ENCODE results near the gene IL31RA.

The IL31RA gene

GRCh38 chr5:55899344-55899743 is 48.2 kb downstream of the IL31RA start:
- peaks cover 0 to 9% (median 3%) of the 10 kb centered on the region in 5 experiments for H3K27me3 ChIP-seq (replicated peaks in 2 of 5; ENCODE audit: control insufficient read depth in 4 of 5, insufficient read depth in 5 of 5, low read length in 4 of 5)
- POLR2A ChIA-PET: no interaction called here
- H3K4me1 ChIP-seq (ENCODE audit: control extremely low read depth in 1 of 4, control insufficient read depth in 4 of 4, insufficient read depth in 4 of 4, low read length in 3 of 4): peaks cover 0 to 12% (median 11%) of the 10 kb centered on the region in 4 experiments
- 95% methylated on average over 5 of the region's 6 CpGs for WGBS (ENCODE audit: insufficient coverage)
- H3K36me3 ChIP-seq (ENCODE audit: control insufficient read depth in 4 of 4, insufficient read depth in 4 of 4, low read length in 3 of 4): no peaks in the 10 kb centered on the region
- no peaks in the 10 kb centered on the region for H3K9me3 ChIP-seq (ENCODE audit: control extremely low read depth in 1 of 5, control insufficient read depth in 4 of 5, insufficient read depth in 2 of 5, low read depth in 1 of 5, low read length in 4 of 5)
- H3K4me3 ChIP-seq (ENCODE audit: control insufficient read depth in 1 of 7, extremely low read depth in 1 of 7, insufficient read depth in 4 of 7, low read depth in 2 of 7, low read length in 6 of 7): no peak overlapping the region
- CTCF ChIA-PET: no interaction called here
- DNase-seq: no peak
- no peak overlapping the region for H3K27ac ChIP-seq (ENCODE audit: insufficient read depth in 1 of 2, low read depth in 1 of 2, low read length in 2 of 2, poor library complexity in 1 of 2, severe bottlenecking in 2 of 2)

DNA sequence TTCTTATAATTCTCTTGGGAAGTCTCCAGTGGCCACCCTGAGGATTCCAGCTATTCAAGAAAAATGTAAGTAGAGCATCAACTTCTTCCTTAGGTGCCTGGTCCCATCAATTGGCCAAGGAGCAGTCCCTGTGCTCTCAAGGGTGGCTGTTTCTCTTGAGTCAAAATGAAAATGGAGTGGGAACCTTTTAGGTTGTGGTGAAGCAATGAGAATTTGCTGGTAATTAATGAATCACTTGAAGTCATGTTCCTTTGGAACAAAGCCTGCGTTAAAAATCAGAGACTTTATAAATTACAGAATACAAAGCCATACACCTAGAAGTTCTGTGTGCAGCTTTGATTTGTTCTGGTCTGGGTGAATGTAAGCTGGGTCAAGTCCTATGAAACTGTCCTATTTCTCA is 48.9 kb downstream of the IL31RA start:
- H3K36me3 ChIP-seq (ENCODE audit: control insufficient read depth in 4 of 4, insufficient read depth in 4 of 4, low read length in 3 of 4): no peaks in the 10 kb centered on the region
- no CpG with 5 or more reads among the region's 1 CpG for WGBS (ENCODE audit: insufficient coverage)
- DNase-seq: no peak
- H3K27me3 ChIP-seq (replicated peaks in 2 of 5; ENCODE audit: control insufficient read depth in 4 of 5, insufficient read depth in 5 of 5, low read length in 4 of 5): peaks cover 0 to 9% (median 4%) of the 10 kb centered on the region in 5 experiments
- H3K4me1 ChIP-seq (ENCODE audit: control extremely low read depth in 1 of 4, control insufficient read depth in 4 of 4, insufficient read depth in 4 of 4, low read length in 3 of 4): peaks cover 0 to 12% (median 11%) of the 10 kb centered on the region in 4 experiments
- no peak overlapping the region for H3K27ac ChIP-seq (ENCODE audit: insufficient read depth in 1 of 2, low read depth in 1 of 2, low read length in 2 of 2, poor library complexity in 1 of 2, severe bottlenecking in 2 of 2)
- no peaks in the 10 kb centered on the region for H3K9me3 ChIP-seq (ENCODE audit: control extremely low read depth in 1 of 5, control insufficient read depth in 4 of 5, insufficient read depth in 2 of 5, low read depth in 1 of 5, low read length in 4 of 5)
- no peak overlapping the region for H3K4me3 ChIP-seq (ENCODE audit: control insufficient read depth in 1 of 7, extremely low read depth in 1 of 7, insufficient read depth in 4 of 7, low read depth in 2 of 7, low read length in 6 of 7)
- POLR2A ChIA-PET: no interaction called here
- CTCF ChIA-PET: no interaction called here

- POLR2A ChIA-PET: no interaction called here
- CTCF ChIA-PET: no interaction called here
- Histone ChIP-seq H3K36me3 (ENCODE audit: control insufficient read depth in 4 of 4, insufficient read depth in 4 of 4, low read length in 3 of 4) (no peaks in the 10 kb centered on the region), H3K27ac (ENCODE audit: insufficient read depth in 1 of 2, low read depth in 1 of 2, low read length in 2 of 2, poor library complexity in 1 of 2, severe bottlenecking in 2 of 2) (no peak overlapping the region), H3K9me3 (ENCODE audit: control extremely low read depth in 1 of 5, control insufficient read depth in 4 of 5, insufficient read depth in 2 of 5, low read depth in 1 of 5, low read length in 4 of 5) (no peaks in the 10 kb centered on the region), H3K4me3 (ENCODE audit: control insufficient read depth in 1 of 7, extremely low read depth in 1 of 7, insufficient read depth in 4 of 7, low read depth in 2 of 7, low read length in 6 of 7) (no peak overlapping the region), H3K4me1 (ENCODE audit: control extremely low read depth in 1 of 4, control insufficient read depth in 4 of 4, insufficient read depth in 4 of 4, low read length in 3 of 4) (peaks cover 0 to 12% (median 11%) of the 10 kb centered on the region in 4 experiments), H3K27me3 (replicated peaks in 2 of 5; ENCODE audit: control insufficient read depth in 4 of 5, insufficient read depth in 5 of 5, low read length in 4 of 5) (peaks cover 0 to 9% (median 4%) of the 10 kb centered on the region in 5 experiments)
- no peak for DNase-seq
Measured at GRCh38 chr5:55900776-55901175, 49.6 kb downstream of the IL31RA start.

- WGBS (ENCODE audit: insufficient coverage): 73% methylated on average over 3 of the region's 5 CpGs
- Histone ChIP-seq H3K27ac (ENCODE audit: insufficient read depth in 1 of 2, low read depth in 1 of 2, low read length in 2 of 2, poor library complexity in 1 of 2, severe bottlenecking in 2 of 2) (no peak overlapping the region), H3K4me1 (ENCODE audit: control extremely low read depth in 1 of 4, control insufficient read depth in 4 of 4, insufficient read depth in 4 of 4, low read length in 3 of 4) (peaks cover 0 to 12% (median 11%) of the 10 kb centered on the region in 4 experiments), H3K27me3 (replicated peaks in 2 of 5; ENCODE audit: control insufficient read depth in 4 of 5, insufficient read depth in 5 of 5, low read length in 4 of 5) (peaks cover 0 to 9% (median 4%) of the 10 kb centered on the region in 5 experiments), H3K36me3 (ENCODE audit: control insufficient read depth in 4 of 4, insufficient read depth in 4 of 4, low read length in 3 of 4) (no peaks in the 10 kb centered on the region), H3K9me3 (ENCODE audit: control extremely low read depth in 1 of 5, control insufficient read depth in 4 of 5, insufficient read depth in 2 of 5, low read depth in 1 of 5, low read length in 4 of 5) (no peaks in the 10 kb centered on the region), H3K4me3 (ENCODE audit: control insufficient read depth in 1 of 7, extremely low read depth in 1 of 7, insufficient read depth in 4 of 7, low read depth in 2 of 7, low read length in 6 of 7) (peak overlapping the region in 1 of 7 experiments; percentile 15)
- ChIA-PET POLR2A (no interaction called here), CTCF (interaction anchor here (0.9 kb wide), 1 partner anchor 298 kb away, joined by 3 read pairs; no protein-coding TSS in a partner anchor)
- no peak for DNase-seq
Measured at GRCh38 chr5:55902696-55903095, 51.5 kb downstream of the IL31RA start.

GRCh38 chr5:55903121-55903701 is 52.1 kb downstream of the IL31RA start:
- H3K27me3 ChIP-seq (replicated peaks in 2 of 5; ENCODE audit: control insufficient read depth in 4 of 5, insufficient read depth in 5 of 5, low read length in 4 of 5): peaks cover 0 to 9% (median 4%) of the 10 kb centered on the region in 5 experiments
- ChIA-PET CTCF (interaction anchor here (0.9 kb wide), 1 partner anchor 297 kb away, joined by 3 read pairs; no protein-coding TSS in a partner anchor), POLR2A (no interaction called here)
- peak; percentile 77 to 94 (median 94) for DNase-seq
- peak overlapping the region in 1 of 7 experiments; percentile 15 for H3K4me3 ChIP-seq (ENCODE audit: control insufficient read depth in 1 of 7, extremely low read depth in 1 of 7, insufficient read depth in 4 of 7, low read depth in 2 of 7, low read length in 6 of 7)
- no peak overlapping the region for H3K27ac ChIP-seq (ENCODE audit: insufficient read depth in 1 of 2, low read depth in 1 of 2, low read length in 2 of 2, poor library complexity in 1 of 2, severe bottlenecking in 2 of 2)
- no peaks in the 10 kb centered on the region for H3K36me3 ChIP-seq (ENCODE audit: control insufficient read depth in 4 of 4, insufficient read depth in 4 of 4, low read length in 3 of 4)
- 64% methylated on average over 12 of the region's 19 CpGs for WGBS (ENCODE audit: insufficient coverage)
- peaks cover 0 to 12% (median 11%) of the 10 kb centered on the region in 4 experiments for H3K4me1 ChIP-seq (ENCODE audit: control extremely low read depth in 1 of 4, control insufficient read depth in 4 of 4, insufficient read depth in 4 of 4, low read length in 3 of 4)
- H3K9me3 ChIP-seq (ENCODE audit: control extremely low read depth in 1 of 5, control insufficient read depth in 4 of 5, insufficient read depth in 2 of 5, low read depth in 1 of 5, low read length in 4 of 5): no peaks in the 10 kb centered on the region

GRCh38 chr5:55904152-55904551 is 53.0 kb downstream of the IL31RA start:
- no peak for DNase-seq
- Histone ChIP-seq H3K27ac (ENCODE audit: insufficient read depth in 1 of 2, low read depth in 1 of 2, low read length in 2 of 2, poor library complexity in 1 of 2, severe bottlenecking in 2 of 2) (no peak overlapping the region), H3K9me3 (ENCODE audit: control extremely low read depth in 1 of 5, control insufficient read depth in 4 of 5, insufficient read depth in 2 of 5, low read depth in 1 of 5, low read length in 4 of 5) (no peaks in the 10 kb centered on the region), H3K4me3 (ENCODE audit: control insufficient read depth in 1 of 7, extremely low read depth in 1 of 7, insufficient read depth in 4 of 7, low read depth in 2 of 7, low read length in 6 of 7) (no peak overlapping the region), H3K4me1 (ENCODE audit: control extremely low read depth in 1 of 4, control insufficient read depth in 4 of 4, insufficient read depth in 4 of 4, low read length in 3 of 4) (peaks cover 0 to 12% (median 11%) of the 10 kb centered on the region in 4 experiments), H3K36me3 (ENCODE audit: control insufficient read depth in 4 of 4, insufficient read depth in 4 of 4, low read length in 3 of 4) (no peaks in the 10 kb centered on the region), H3K27me3 (replicated peaks in 2 of 5; ENCODE audit: control insufficient read depth in 4 of 5, insufficient read depth in 5 of 5, low read length in 4 of 5) (peaks cover 0 to 9% (median 4%) of the 10 kb centered on the region in 5 experiments)
- CTCF ChIA-PET: no interaction called here
- 95% methylated on average over 3 of the region's 3 CpGs for WGBS (ENCODE audit: insufficient coverage)
- POLR2A ChIA-PET: no interaction called here

DNA sequence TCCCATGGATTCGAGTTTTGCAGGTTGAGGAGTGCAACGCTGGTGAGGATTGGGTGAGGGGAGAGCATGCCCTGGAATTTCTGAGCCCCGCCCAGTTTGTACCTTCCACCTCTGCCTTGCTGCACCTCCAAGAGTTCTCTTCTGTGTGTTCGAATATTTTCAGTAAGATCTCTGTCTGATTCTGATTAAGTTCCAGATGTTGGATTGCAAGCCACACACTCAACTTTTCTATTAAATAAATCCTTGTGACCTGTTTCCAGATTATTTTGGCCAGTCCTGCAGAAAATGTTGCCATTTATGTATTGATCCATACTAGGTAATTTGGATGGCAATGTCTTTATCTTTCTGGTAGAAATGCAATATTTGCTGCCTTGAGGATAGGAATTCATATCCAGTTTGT is 54.1 kb downstream of the IL31RA start:
- POLR2A ChIA-PET: no interaction called here

More for the DNA sequence above, 54.1 kb downstream of the IL31RA start:
- H3K4me3 ChIP-seq (ENCODE audit: control insufficient read depth in 1 of 7, extremely low read depth in 1 of 7, insufficient read depth in 4 of 7, low read depth in 2 of 7, low read length in 6 of 7): no peak overlapping the region
- no peaks in the 10 kb centered on the region for H3K36me3 ChIP-seq (ENCODE audit: control insufficient read depth in 4 of 4, insufficient read depth in 4 of 4, low read length in 3 of 4)
- no peaks in the 10 kb centered on the region for H3K9me3 ChIP-seq (ENCODE audit: control extremely low read depth in 1 of 5, control insufficient read depth in 4 of 5, insufficient read depth in 2 of 5, low read depth in 1 of 5, low read length in 4 of 5)
- CTCF ChIA-PET: no interaction called here
- 88% methylated on average over 4 of the region's 4 CpGs for WGBS (ENCODE audit: insufficient coverage)
- H3K27ac ChIP-seq (ENCODE audit: insufficient read depth in 1 of 2, low read depth in 1 of 2, low read length in 2 of 2, poor library complexity in 1 of 2, severe bottlenecking in 2 of 2): no peak overlapping the region
- H3K4me1 ChIP-seq (ENCODE audit: control extremely low read depth in 1 of 4, control insufficient read depth in 4 of 4, insufficient read depth in 4 of 4, low read length in 3 of 4): peaks cover 0 to 12% (median 11%) of the 10 kb centered on the region in 4 experiments
- peaks cover 0 to 4% (median 3%) of the 10 kb centered on the region in 5 experiments for H3K27me3 ChIP-seq (replicated peaks in 2 of 5; ENCODE audit: control insufficient read depth in 4 of 5, insufficient read depth in 5 of 5, low read length in 4 of 5)
- no peak for DNase-seq

Data from common myeloid progenitor, CD34-positive (primary cell).